ENCODE measurements around the gene RPN2.

The RPN2 gene

GRCh38 chr20:37231947-37232630, 53.0 kb downstream of the RPN2 start:
- TF ChIP-seq, protein P1, sequence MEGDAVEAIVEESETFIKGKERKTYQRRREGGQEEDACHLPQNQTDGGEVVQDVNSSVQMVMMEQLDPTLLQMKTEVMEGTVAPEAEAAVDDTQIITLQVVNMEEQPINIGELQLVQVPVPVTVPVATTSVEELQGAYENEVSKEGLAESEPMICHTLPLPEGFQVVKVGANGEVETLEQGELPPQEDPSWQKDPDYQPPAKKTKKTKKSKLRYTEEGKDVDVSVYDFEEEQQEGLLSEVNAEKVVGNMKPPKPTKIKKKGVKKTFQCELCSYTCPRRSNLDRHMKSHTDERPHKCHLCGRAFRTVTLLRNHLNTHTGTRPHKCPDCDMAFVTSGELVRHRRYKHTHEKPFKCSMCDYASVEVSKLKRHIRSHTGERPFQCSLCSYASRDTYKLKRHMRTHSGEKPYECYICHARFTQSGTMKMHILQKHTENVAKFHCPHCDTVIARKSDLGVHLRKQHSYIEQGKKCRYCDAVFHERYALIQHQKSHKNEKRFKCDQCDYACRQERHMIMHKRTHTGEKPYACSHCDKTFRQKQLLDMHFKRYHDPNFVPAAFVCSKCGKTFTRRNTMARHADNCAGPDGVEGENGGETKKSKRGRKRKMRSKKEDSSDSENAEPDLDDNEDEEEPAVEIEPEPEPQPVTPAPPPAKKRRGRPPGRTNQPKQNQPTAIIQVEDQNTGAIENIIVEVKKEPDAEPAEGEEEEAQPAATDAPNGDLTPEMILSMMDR (IDR thresholded peaks at IDR 0.05; ENCODE audit: low read depth, low read length) = no peak
- peaks cover 60% of the 10 kb centered on the region for H3K36me3 ChIP-seq
- peaks cover 40% of the 10 kb centered on the region for H3K4me1 ChIP-seq
- H3K4me3 ChIP-seq (ENCODE audit: low read depth, low read length) = no peak overlapping the region
- H3K27me3 ChIP-seq = no peaks in the 10 kb centered on the region
- peak; percentile 84 for DNase-seq
- H3K9me3 ChIP-seq = no peaks in the 10 kb centered on the region

DNA sequence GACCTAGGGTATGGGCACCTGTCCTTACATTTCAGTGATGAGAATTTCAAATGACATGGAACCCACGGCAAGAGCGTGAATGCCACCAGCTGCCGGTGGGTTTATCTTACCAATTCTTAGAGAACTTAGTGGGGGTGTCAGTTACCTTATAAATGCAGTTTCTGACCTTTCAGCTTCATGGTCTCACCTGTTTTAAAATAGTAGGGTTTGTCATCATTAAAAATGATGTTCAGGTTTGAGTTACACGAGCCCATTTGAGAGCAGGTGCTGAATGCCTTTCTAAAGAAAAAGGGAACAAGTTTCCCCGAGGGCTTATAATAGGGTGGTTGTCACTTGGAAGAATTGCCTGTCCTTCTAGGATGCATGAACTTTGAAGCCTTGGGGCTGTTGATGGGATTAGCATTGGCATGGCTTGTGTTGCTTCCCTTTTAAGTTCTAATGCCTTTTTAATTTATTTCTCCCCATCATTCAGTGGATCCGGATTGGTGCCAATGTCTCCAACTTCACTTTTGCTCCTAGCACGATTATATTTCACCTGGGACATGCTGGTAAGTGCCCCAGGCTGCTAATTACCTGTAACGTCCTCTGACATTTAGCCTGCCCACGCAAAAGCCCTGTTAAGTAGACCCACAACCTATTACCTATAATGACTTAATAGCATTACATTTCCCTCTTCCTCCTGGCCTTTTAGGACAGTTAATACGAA, 54.6 kb downstream of the RPN2 start:
- Histone ChIP-seq H3K4me1 (peaks cover 49% of the 10 kb centered on the region), H3K27me3 (no peaks in the 10 kb centered on the region), H3K36me3 (peaks cover 60% of the 10 kb centered on the region), H3K4me3 (ENCODE audit: low read depth, low read length) (no peak overlapping the region), H3K9me3 (no peaks in the 10 kb centered on the region)
- TF ChIP-seq, protein P1 (IDR thresholded peaks at IDR 0.05; ENCODE audit: low read depth, low read length) = no peak
- peak; percentile 77 for DNase-seq

- Histone ChIP-seq H3K9me3 (no peaks in the 10 kb centered on the region), H3K4me1 (peaks cover 54% of the 10 kb centered on the region), H3K36me3 (peaks cover 60% of the 10 kb centered on the region), H3K27me3 (no peaks in the 10 kb centered on the region), H3K4me3 (ENCODE audit: low read depth, low read length) (no peak overlapping the region)
- DNase-seq = peak; percentile 68
- TF ChIP-seq, protein P1 (IDR thresholded peaks at IDR 0.05; ENCODE audit: low read depth, low read length) = no peak
Measured at GRCh38 chr20:37234254-37234581, 55.1 kb downstream of the RPN2 start.

GRCh38 chr20:37235065-37235464, 55.9 kb downstream of the RPN2 start:
- TF ChIP-seq, protein P1 (IDR thresholded peaks at IDR 0.05; ENCODE audit: low read depth, low read length) = no peak
- Histone ChIP-seq H3K4me3 (ENCODE audit: low read depth, low read length) (no peak overlapping the region), H3K4me1 (peaks cover 58% of the 10 kb centered on the region), H3K36me3 (peaks cover 60% of the 10 kb centered on the region), H3K27me3 (no peaks in the 10 kb centered on the region), H3K9me3 (no peaks in the 10 kb centered on the region)
- peak; percentile 76 for DNase-seq

- H3K9me3 ChIP-seq = no peaks in the 10 kb centered on the region
- H3K4me1 ChIP-seq = peaks cover 58% of the 10 kb centered on the region
- TF ChIP-seq, protein P1 (IDR thresholded peaks at IDR 0.05; ENCODE audit: low read depth, low read length) = no peak
- peaks cover 63% of the 10 kb centered on the region for H3K36me3 ChIP-seq
- H3K4me3 ChIP-seq (ENCODE audit: low read depth, low read length) = no peak overlapping the region
- no peaks in the 10 kb centered on the region for H3K27me3 ChIP-seq
- no peak for DNase-seq
Measured at GRCh38 chr20:37236462-37236861, 57.3 kb downstream of the RPN2 start.

DNA sequence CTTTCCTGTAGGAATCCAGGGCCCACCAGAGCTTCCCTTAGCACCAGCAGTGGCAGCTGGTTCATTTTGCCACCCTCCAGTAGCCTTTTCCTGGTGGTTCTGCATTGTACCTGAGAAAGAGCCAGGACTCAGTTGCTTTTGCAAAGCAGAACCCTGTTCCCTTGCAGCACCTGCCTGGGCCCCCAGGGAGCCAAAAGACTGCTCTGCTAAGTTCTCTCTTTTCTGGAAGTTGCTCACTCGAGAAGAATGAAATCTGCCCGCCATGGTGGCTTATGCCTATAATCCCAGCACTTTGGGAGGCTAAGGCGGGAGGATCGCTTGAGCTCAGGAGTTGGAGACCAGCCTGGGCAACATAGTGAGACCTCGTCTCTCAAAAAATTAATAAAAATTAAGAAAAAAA, 58.5 kb downstream of the RPN2 start:
- TF ChIP-seq, protein P1 (IDR thresholded peaks at IDR 0.05; ENCODE audit: low read depth, low read length) = no peak
- H3K36me3 ChIP-seq = peaks cover 67% of the 10 kb centered on the region
- no peaks in the 10 kb centered on the region for H3K9me3 ChIP-seq
- H3K4me1 ChIP-seq = peaks cover 47% of the 10 kb centered on the region
- no peak overlapping the region for H3K4me3 ChIP-seq (ENCODE audit: low read depth, low read length)
- no peaks in the 10 kb centered on the region for H3K27me3 ChIP-seq
- DNase-seq = no peak
